Keratinocyte (primary cell): ENCODE measurements around the gene ZDHHC1.

Experiments used
- CTCF ChIP-seq, 3 experiments: IDR thresholded peaks in 1 of 3; conservative IDR thresholded peaks in 1 of 3; optimal IDR thresholded peaks in 1 of 3; 2 replicates in 2 of 3; 3 replicates in 1 of 3; pipeline versions ENCODE3 to v1.5.1; 2011; ENCODE audit warnings: low read length in 3 of 3, mild to moderate bottlenecking in 3 of 3, moderate library complexity in 2 of 3, control low read depth in 1 of 3, inconsistent platforms in 1 of 3; ENCODE audit not compliant: insufficient read depth in 2 of 3; ENCODE audit errors: extremely low read depth in 1 of 3
- EZH2 ChIP-seq: IDR thresholded peaks from one replicate; pipeline ENCODE4 v1.6.1; 2012; ENCODE audit warnings: inconsistent platforms, mild to moderate bottlenecking, low read length, moderate library complexity

DNA sequence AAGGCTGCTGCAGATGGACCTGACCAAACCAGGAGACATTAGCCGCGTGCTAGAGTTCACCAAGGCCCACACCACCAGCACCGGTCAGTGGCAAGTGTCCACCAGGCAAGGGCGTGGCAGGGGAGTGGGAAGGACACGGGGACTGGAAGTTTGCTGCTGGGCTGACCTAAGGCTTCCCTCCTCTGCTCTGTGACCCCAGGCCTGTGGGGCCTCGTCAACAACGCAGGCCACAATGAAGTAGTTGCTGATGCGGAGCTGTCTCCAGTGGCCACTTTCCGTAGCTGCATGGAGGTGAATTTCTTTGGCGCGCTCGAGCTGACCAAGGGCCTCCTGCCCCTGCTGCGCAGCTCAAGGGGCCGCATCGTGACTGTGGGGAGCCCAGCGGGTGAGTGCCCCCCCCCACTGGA lies 19.5 kb upstream of the ZDHHC1 start:
- TF ChIP-seq CTCF (optimal IDR thresholded peaks at IDR 0.05 in 1 of 3, IDR thresholded peaks at IDR 0.05 in 1 of 3, conservative IDR thresholded peaks at IDR 0.05 in 1 of 3; ENCODE audit: extremely low read depth in 1 of 3, insufficient read depth in 2 of 3, low read length in 3 of 3) (no peak), EZH2 (no peak)
